NOMO-1 treated with dmso at 0.1 percent for 144 hours (cell line): ENCODE results near the gene WDR93.

Source experiments
- DNase-seq: peaks from one replicate; lab custom pipeline; 2025; ENCODE audit not compliant: unreplicated experiment; lab: John Stamatoyannopoulos, UW

The WDR93 gene

GRCh38 chr15:89690276-89691218, at the start of gene WDR93, which contains the start of gene PEX11A:
Gene WDR93 (plus strand): TSS chr15:89690811. CDS start chr15:89701747, 10,936 bp downstream.
Gene PEX11A (minus strand): TSS chr15:89690754. CDS start chr15:89690632, 122 bp downstream.
- peak; percentile 45 for DNase-seq

- no peak for DNase-seq
These were observed 49.6 kb upstream of the WDR93 start for GRCh38 chr15:89641053-89641452.

- no peak for DNase-seq
These were observed 48.5 kb upstream of the WDR93 start for GRCh38 chr15:89642106-89642505.

- DNase-seq = no peak
These were observed 44.9 kb upstream of the WDR93 start for GRCh38 chr15:89645680-89646079.

- DNase-seq = no peak
These were observed 44.0 kb upstream of the WDR93 start for GRCh38 chr15:89646416-89647141.

- DNase-seq = no peak
These were observed 43.3 kb upstream of the WDR93 start for GRCh38 chr15:89647191-89647851.

- no peak for DNase-seq
These were observed 42.3 kb upstream of the WDR93 start for GRCh38 chr15:89648106-89649012.

- no peak for DNase-seq
These were observed 41.5 kb upstream of the WDR93 start for GRCh38 chr15:89649013-89649625.

- DNase-seq = no peak
These were observed 40.9 kb upstream of the WDR93 start for GRCh38 chr15:89649716-89650115.

GRCh38 chr15:89652131-89652530, 38.5 kb upstream of the WDR93 start:
- no peak for DNase-seq

GRCh38 chr15:89652666-89653065, 37.9 kb upstream of the WDR93 start:
- no peak for DNase-seq

- DNase-seq = no peak
These were observed 37.0 kb upstream of the WDR93 start for GRCh38 chr15:89653578-89653977.

- no peak for DNase-seq
These were observed 36.3 kb upstream of the WDR93 start for GRCh38 chr15:89654301-89654761.

GRCh38 chr15:89654847-89655805, 35.5 kb upstream of the WDR93 start, which contains the start of gene KIF7:
Gene KIF7 (minus strand): TSS chr15:89655467. CDS start chr15:89652930, 2,537 bp downstream.
- no peak for DNase-seq

GRCh38 chr15:89656116-89656815, 34.3 kb upstream of the WDR93 start:
- no peak for DNase-seq

- DNase-seq = no peak
These were observed 32.9 kb upstream of the WDR93 start for GRCh38 chr15:89657686-89658200.

- DNase-seq = no peak
These were observed 31.3 kb upstream of the WDR93 start for GRCh38 chr15:89659295-89659694.

GRCh38 chr15:89660556-89660955, 30.1 kb upstream of the WDR93 start:
- no peak for DNase-seq
